Fibroblast of villous mesenchyme (primary cell): ENCODE results near the gene LPIN2. TPM values are rescaled to one million over a fixed set of nuclear protein-coding genes. Genes with fewer than 3 reads are reported as not detected.
"Not testable (repeated sequence)": the region's sequence is repeated elsewhere in the genome, so short reads cannot be mapped to it uniquely, and the experiment has no call there.

Experiments used
- DNase-seq: peaks from one replicate; pipeline ENCODE4 v3.0.0-alpha.2; 2010; ENCODE audit warnings: low read depth
- H3K4me3 ChIP-seq: 2 replicates; pipeline ENCODE4 v1.5.1; 2011; ENCODE audit warnings: low read depth, mild to moderate bottlenecking, low read length
- total RNA-seq: library from RNA; depleted of rRNA; stranded (reverse); fragments of >200 nt; gene quantifications from 2 replicates; pipeline ENCODE4 v1.2.3, GENCODE V29; 2012
- TF ChIP-seq, protein P1 (sequence below): IDR thresholded peaks from 2 replicates; pipeline ENCODE4 v1.5.1; 2012; ENCODE audit warnings: low read depth, mild to moderate bottlenecking, low read length; ENCODE audit not compliant: insufficient read depth

Gene LPIN2
- total RNA-seq, 1 donor: 55.3 TPM

GRCh38 chr18:3032721-3033120, 19.8 kb upstream of the LPIN2 start:
- DNase-seq: no peak
- H3K4me3 ChIP-seq: no peak overlapping the region
- TF ChIP-seq, protein P1, sequence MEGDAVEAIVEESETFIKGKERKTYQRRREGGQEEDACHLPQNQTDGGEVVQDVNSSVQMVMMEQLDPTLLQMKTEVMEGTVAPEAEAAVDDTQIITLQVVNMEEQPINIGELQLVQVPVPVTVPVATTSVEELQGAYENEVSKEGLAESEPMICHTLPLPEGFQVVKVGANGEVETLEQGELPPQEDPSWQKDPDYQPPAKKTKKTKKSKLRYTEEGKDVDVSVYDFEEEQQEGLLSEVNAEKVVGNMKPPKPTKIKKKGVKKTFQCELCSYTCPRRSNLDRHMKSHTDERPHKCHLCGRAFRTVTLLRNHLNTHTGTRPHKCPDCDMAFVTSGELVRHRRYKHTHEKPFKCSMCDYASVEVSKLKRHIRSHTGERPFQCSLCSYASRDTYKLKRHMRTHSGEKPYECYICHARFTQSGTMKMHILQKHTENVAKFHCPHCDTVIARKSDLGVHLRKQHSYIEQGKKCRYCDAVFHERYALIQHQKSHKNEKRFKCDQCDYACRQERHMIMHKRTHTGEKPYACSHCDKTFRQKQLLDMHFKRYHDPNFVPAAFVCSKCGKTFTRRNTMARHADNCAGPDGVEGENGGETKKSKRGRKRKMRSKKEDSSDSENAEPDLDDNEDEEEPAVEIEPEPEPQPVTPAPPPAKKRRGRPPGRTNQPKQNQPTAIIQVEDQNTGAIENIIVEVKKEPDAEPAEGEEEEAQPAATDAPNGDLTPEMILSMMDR: no peak

DNA sequence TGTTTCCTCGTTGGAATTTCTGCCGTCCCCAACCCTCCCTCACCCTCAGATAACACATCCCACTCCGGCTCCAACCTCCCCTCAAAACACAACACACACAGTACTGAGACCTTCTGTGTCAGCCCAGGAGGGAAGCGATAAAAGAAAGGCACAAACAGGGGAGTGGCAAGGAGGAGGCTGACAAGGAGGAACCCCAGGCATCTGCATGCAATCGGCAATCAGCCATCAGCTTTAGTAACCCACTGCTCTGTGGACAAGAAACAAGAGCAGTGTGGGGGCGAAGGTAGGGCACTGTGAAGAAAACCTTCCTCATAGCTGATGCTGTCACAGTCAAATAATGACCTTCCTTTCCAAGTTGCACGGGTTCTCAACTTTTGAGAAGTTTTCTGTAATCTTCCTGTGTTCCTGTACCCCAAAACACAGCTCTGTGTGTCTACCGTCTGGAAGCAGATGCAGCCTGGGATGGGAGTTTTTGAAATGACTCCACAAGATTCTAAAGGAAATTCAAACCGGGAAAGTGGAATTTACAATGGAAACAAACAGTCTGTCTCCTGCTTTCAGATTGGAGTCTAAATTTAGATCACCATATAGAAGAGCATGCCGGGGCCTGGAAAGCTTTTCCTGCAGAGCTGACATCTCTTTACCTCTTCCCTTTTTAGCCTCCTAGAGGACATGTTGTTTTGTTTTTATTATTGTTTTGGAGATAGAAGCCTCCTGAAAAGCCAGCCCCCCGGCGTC, 16.4 kb upstream of the LPIN2 start:
- no peak overlapping the region for H3K4me3 ChIP-seq
- TF ChIP-seq, protein P1: no peak
- DNase-seq: peak; percentile 60

GRCh38 chr18:3028115-3028514, 15.2 kb upstream of the LPIN2 start:
- DNase-seq, H3K4me3 ChIP-seq: not testable (repeated sequence)

DNA sequence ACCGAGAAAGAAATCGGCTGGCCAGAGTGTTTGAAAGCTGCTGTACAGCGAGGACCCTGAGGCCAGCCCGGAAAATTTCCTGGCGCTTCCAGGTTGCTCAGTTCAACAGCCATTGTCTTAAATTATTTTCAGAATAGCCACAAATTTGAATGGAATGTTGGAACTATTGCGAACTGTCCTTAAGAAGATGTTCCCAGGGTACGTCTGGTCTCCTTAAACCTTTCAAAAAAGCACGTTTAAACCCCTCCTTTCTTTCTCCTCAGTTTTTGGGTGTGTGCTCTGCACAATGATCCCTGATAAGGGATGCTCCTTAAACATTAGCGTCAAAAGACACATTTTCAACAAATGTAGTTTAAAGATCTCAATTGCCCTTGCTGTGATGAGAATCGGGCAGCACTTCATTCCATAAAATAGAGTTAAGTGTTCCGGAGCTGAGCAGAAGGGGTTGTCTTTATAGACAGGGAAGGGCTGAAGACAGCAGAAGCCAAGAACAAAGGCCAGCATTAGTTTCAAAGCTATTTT, 14.5 kb upstream of the LPIN2 start:
- no peak for DNase-seq
- TF ChIP-seq, protein P1: no peak
- no peak overlapping the region for H3K4me3 ChIP-seq

- TF ChIP-seq, protein P1: no peak
- no peak for DNase-seq
- H3K4me3 ChIP-seq: no peak overlapping the region
These were observed 12.6 kb upstream of the LPIN2 start for GRCh38 chr18:3025544-3025943.

DNA sequence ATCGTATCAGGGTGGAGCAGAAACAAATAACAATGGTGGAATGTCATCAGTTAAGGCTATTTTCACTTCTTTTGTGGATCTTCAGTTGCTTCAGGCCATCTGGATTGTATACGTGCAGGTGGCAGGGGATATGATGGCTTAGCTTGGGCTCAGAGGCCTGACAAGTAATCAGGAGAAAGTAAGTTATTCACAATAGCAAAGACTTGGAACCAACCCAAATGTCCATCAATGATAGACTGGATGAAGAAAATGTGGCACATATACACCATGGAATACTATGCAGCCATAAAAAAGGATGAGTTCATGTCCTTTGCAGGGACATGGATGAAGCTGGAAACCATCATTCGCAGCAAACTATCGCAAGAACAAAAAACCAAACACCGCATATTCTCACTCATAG, 10.7 kb upstream of the LPIN2 start:
- not testable (repeated sequence) for H3K4me3 ChIP-seq, DNase-seq

DNA sequence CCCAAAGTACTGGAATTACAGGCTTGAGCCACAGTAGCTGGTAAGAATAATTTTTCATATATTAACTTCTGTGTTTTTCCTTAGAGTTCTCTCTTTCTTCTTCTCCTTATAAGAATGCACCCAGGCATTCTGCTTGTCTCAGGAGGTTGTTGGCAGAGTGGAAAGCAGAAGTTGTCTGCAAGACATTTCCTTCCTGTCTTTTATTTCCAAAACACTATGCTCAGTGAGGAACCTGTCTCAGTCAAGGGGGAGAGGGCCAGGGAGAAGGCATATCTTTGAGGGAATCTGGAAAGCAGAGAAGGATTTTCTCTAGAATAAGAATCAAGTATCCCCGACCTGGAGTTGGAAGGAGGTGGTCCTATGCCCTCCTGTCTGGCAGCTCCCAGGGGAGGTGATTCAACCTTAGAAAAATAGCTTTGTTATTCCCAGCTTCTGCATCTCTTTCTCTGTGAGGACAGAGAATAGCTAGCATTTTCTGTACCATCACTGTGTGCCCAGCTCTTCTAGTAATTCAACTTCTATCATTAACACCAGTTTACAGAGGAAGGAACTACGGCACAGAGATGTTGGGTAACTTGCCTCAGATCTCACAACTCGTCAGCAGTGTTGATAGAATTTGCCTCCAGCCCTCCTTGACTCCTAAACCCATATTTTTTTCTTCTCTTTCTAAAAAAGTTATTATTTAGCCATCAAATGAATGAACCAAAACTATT, 3.8 kb upstream of the LPIN2 start:
- H3K4me3 ChIP-seq: no peak overlapping the region
- TF ChIP-seq, protein P1: no peak
- no peak for DNase-seq
